Left lung (tissue), 10 donors: ENCODE data around the gene MTUS2. TPM values are rescaled to one million over a fixed set of nuclear protein-coding genes. Genes with fewer than 3 reads are reported as not detected.

Experiments
- ATAC-seq: fragments of 200-7000 bp; cut with Tn5 transposase; one replicate; pipeline ENCODE4 v1.9.1; 2020; ENCODE audit warnings: moderate library complexity
- DNase-seq, 4 donors: peaks; one replicate each; pipeline ENCODE4 v3.0.0-alpha.2; 2013 to 2020
- H3K27ac ChIP-seq, 2 donors: fragments of 200-600 bp; sonication (generic) in 1 of 2; one replicate each; pipeline versions ENCODE4 v1.5.0 to v1.8.0; 2020 to 2021
- H3K27me3 ChIP-seq, 2 donors: fragments of 200-600 bp; sonication (generic) in 1 of 2; one replicate each; pipeline versions ENCODE4 v1.5.0 to v1.8.0; 2020 to 2021
- H3K36me3 ChIP-seq, 2 donors: fragments of 200-600 bp; sonication (generic) in 1 of 2; one replicate each; pipeline versions ENCODE4 v1.5.0 to v1.8.0; 2020 to 2021
- H3K4me1 ChIP-seq, 2 donors: fragments of 200-600 bp; one replicate each; pipeline ENCODE4 v1.8.0; 2021
- H3K4me3 ChIP-seq, 2 donors: fragments of 200-600 bp; sonication (generic) in 1 of 2; one replicate each; pipeline versions ENCODE4 v1.5.0 to v1.8.0; 2020 to 2021; ENCODE audit warnings: mild to moderate bottlenecking in 1 of 2
- H3K9me3 ChIP-seq, 2 donors: fragments of 200-600 bp; sonication (generic) in 1 of 2; one replicate each; pipeline versions ENCODE4 v1.5.0 to v1.8.0; 2020 to 2021
- CTCF ChIP-seq, 2 donors: fragments of 200-600 bp; sonication (generic) in 1 of 2; IDR thresholded peaks; one replicate each; pipeline versions ENCODE4 v1.5.0 to v1.8.0; 2021; ENCODE audit warnings: antibody characterized with exemption in 2 of 2
- intact Hi-C, 2 donors: fragments of 100-400 bp; cut with DNase I; formaldehyde crosslinking; loops; one replicate each; pipeline versions ENCODE4 v1.11.2 to v1.14.2; 2022
- polyA plus RNA-seq, 6 donors: library from polyadenylated mRNA; unstranded; fragments of 120-200 nt; gene quantifications; one replicate each; pipeline ENCODE4 v1.2.1, GENCODE V29; 2013; ENCODE audit not compliant: insufficient read length in 6 of 6
- total RNA-seq, 2 donors: library from RNA; stranded (reverse); fragmentation: NEBNext Ultra II Directional; extraction: Animal tissue kit (Norgen Biotek cat#: 25700); gene quantifications; one replicate each; pipeline ENCODE4 v1.2.1, GENCODE V29; 2021
- donor health status: DM: no; HTN: yes; CAD: no.
- donor health status: DM: no; HTN: no; CAD: no.

The MTUS2 gene
- total and polyA plus RNA-seq, 8 donors = 0.21 to 0.92 (median 0.50) TPM

- Histone ChIP-seq H3K4me1 (no peaks in the 10 kb centered on the region), H3K36me3 (no peaks in the 10 kb centered on the region), H3K27me3 (no peaks in the 10 kb centered on the region), H3K9me3 (no peaks in the 10 kb centered on the region), H3K27ac (no peak overlapping the region), H3K4me3 (no peak overlapping the region)
- no peak for TF ChIP-seq CTCF (IDR thresholded peaks at IDR 0.05)
- ATAC-seq (no peak), DNase-seq (no peak)
- intact Hi-C loops = no loop called here
Observed at GRCh38 chr13:28958441-28958840, 138.3 kb downstream of the MTUS2 start.

- no peak for TF ChIP-seq CTCF (IDR thresholded peaks at IDR 0.05)
- intact Hi-C loops = no loop called here
- DNase-seq (no peak), ATAC-seq (no peak)
- Histone ChIP-seq H3K9me3 (no peaks in the 10 kb centered on the region), H3K4me1 (no peaks in the 10 kb centered on the region), H3K27me3 (no peaks in the 10 kb centered on the region), H3K27ac (no peak overlapping the region), H3K4me3 (no peak overlapping the region), H3K36me3 (no peaks in the 10 kb centered on the region)
Observed at GRCh38 chr13:28964052-28964451, 143.9 kb downstream of the MTUS2 start.

GRCh38 chr13:28964803-28965202 lies 144.7 kb downstream of the MTUS2 start:
- no peaks in the 10 kb centered on the region for H3K27me3 ChIP-seq
- no peaks in the 10 kb centered on the region for H3K4me1 ChIP-seq
- no peak overlapping the region for H3K27ac ChIP-seq
- no peak for TF ChIP-seq CTCF (IDR thresholded peaks at IDR 0.05)
- H3K36me3 ChIP-seq = no peaks in the 10 kb centered on the region
- intact Hi-C loops = no loop called here
- ATAC-seq (no peak), DNase-seq (no peak)
- H3K4me3 ChIP-seq = no peak overlapping the region
- H3K9me3 ChIP-seq = no peaks in the 10 kb centered on the region

- ATAC-seq (no peak), DNase-seq (no peak)
- H3K27ac ChIP-seq = no peak overlapping the region
- no peaks in the 10 kb centered on the region for H3K9me3 ChIP-seq
- H3K4me3 ChIP-seq = no peak overlapping the region
- peaks cover 0 to 4% of the 10 kb centered on the region in 2 donors for H3K27me3 ChIP-seq
- no peaks in the 10 kb centered on the region for H3K36me3 ChIP-seq
- intact Hi-C loops = no loop called here
- no peaks in the 10 kb centered on the region for H3K4me1 ChIP-seq
- TF ChIP-seq CTCF (IDR thresholded peaks at IDR 0.05) = no peak
Observed at GRCh38 chr13:28967029-28967915, 147.1 kb downstream of the MTUS2 start.

GRCh38 chr13:28976195-28976594 lies 156.1 kb downstream of the MTUS2 start:
- ATAC-seq (no peak), DNase-seq (no peak)
- Histone ChIP-seq H3K9me3 (no peaks in the 10 kb centered on the region), H3K4me3 (no peak overlapping the region), H3K4me1 (no peaks in the 10 kb centered on the region), H3K36me3 (no peaks in the 10 kb centered on the region), H3K27ac (no peak overlapping the region), H3K27me3 (peaks cover 0 to 6% of the 10 kb centered on the region in 2 donors)
- TF ChIP-seq CTCF (IDR thresholded peaks at IDR 0.05) = no peak
- intact Hi-C loops = no loop called here
